GM13977 (cell line): Measurements from ENCODE around the gene TOMM20L.

Experiments used
- DNase-seq: peaks from one replicate; pipeline ENCODE4 v3.0.0; 2012; ENCODE audit warnings: low spot score
- in situ Hi-C: fragments of 300-500 bp; cut with MboI; formaldehyde crosslinking; loops from one replicate; pipeline ENCODE4 v1.12.0; 2022; ENCODE audit warnings: low sequenced_read_pairs, low pct_unique_long_range_greater_than_20kb, mixed read lengths, inconsistent platforms; ENCODE audit not compliant: unreplicated experiment
- TF ChIP-seq, protein P1 (sequence below): IDR thresholded peaks from 2 replicates; pipeline ENCODE4 v1.5.1; 2012; ENCODE audit warnings: mild to moderate bottlenecking, control low read depth; ENCODE audit not compliant: insufficient read depth; ENCODE audit errors: extremely low read depth, missing control alignments

Gene TOMM20L

GRCh38 chr14:58364316-58364715 is 31.4 kb upstream of the TOMM20L start:
- TF ChIP-seq, protein P1, sequence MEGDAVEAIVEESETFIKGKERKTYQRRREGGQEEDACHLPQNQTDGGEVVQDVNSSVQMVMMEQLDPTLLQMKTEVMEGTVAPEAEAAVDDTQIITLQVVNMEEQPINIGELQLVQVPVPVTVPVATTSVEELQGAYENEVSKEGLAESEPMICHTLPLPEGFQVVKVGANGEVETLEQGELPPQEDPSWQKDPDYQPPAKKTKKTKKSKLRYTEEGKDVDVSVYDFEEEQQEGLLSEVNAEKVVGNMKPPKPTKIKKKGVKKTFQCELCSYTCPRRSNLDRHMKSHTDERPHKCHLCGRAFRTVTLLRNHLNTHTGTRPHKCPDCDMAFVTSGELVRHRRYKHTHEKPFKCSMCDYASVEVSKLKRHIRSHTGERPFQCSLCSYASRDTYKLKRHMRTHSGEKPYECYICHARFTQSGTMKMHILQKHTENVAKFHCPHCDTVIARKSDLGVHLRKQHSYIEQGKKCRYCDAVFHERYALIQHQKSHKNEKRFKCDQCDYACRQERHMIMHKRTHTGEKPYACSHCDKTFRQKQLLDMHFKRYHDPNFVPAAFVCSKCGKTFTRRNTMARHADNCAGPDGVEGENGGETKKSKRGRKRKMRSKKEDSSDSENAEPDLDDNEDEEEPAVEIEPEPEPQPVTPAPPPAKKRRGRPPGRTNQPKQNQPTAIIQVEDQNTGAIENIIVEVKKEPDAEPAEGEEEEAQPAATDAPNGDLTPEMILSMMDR, result no peak
- in situ Hi-C loops, result no loop called here
- no peak for DNase-seq

GRCh38 chr14:58367296-58367695 is 28.4 kb upstream of the TOMM20L start:
- in situ Hi-C loops, result no loop called here
- no peak for DNase-seq
- TF ChIP-seq, protein P1, result no peak

- in situ Hi-C loops, result no loop called here
- no peak for DNase-seq
- TF ChIP-seq, protein P1, result no peak
These were observed 26.8 kb upstream of the TOMM20L start for GRCh38 chr14:58368956-58369355.

- in situ Hi-C loops, result no loop called here
- TF ChIP-seq, protein P1, result no peak
- no peak for DNase-seq
These were observed 18.9 kb upstream of the TOMM20L start for GRCh38 chr14:58376791-58377190.

GRCh38 chr14:58390830-58391229 is 4.9 kb upstream of the TOMM20L start:
- DNase-seq, result no peak
- TF ChIP-seq, protein P1, result no peak
- in situ Hi-C loops, result no loop called here

GRCh38 chr14:58395562-58395811 is 243 bp upstream of the TOMM20L start:
- in situ Hi-C loops, result no loop called here
- TF ChIP-seq, protein P1, result no peak
- no peak for DNase-seq

- TF ChIP-seq, protein P1, result no peak
- in situ Hi-C loops, result no loop called here
These were observed 1.4 kb downstream of the TOMM20L start for GRCh38 chr14:58397156-58397555.

More at GRCh38 chr14:58397156-58397555, 1.4 kb downstream of the TOMM20L start:
- DNase-seq, result no peak
